Vagina (tissue), 2 donors: ENCODE data around the gene OR56A3.

Experiments used
- CTCF ChIP-seq, 3 experiments: fragments of 450-650 bp in 2 of 3; fragments of 200-600 bp in 1 of 3; sonication (generic) in 1 of 3; IDR thresholded peaks; one replicate each; pipeline ENCODE4 v1.5.1; 2017 to 2019; ENCODE audit warnings: antibody characterized with exemption in 3 of 3, mild to moderate bottlenecking in 2 of 3, moderate library complexity in 2 of 3
- POLR2A ChIP-seq, 2 donors: fragments of 450-650 bp; IDR thresholded peaks; one replicate each; pipeline ENCODE4 v1.6.1; 2017; ENCODE audit warnings: antibody characterized with exemption in 2 of 2, mild to moderate bottlenecking in 2 of 2, moderate library complexity in 2 of 2

- no peak for TF ChIP-seq CTCF (IDR thresholded peaks at IDR 0.05)
- no peak for TF ChIP-seq POLR2A (IDR thresholded peaks at IDR 0.05)
These were observed 13.2 kb upstream of the OR56A3 start for GRCh38 chr11:5928811-5929210.
